AG04450 (cell line): ENCODE results near the gene KRTAP13-1. TPM values are rescaled to one million over a fixed set of nuclear protein-coding genes. Genes with fewer than 3 reads are reported as not detected.

Experiments
- CTCF ChIA-PET: fragments of 300-600, 350-600 bp; formaldehyde crosslinking; extraction: SDS; loops from one replicate; lab custom pipeline; 2022; ENCODE audit warnings: antibody characterized with exemption, inconsistent platforms; lab: Charles Lee
- POLR2A ChIA-PET: fragments of 350-600 bp; formaldehyde crosslinking; extraction: SDS; loops from one replicate; lab custom pipeline; 2021; ENCODE audit warnings: antibody characterized with exemption, inconsistent platforms; lab: Yijun Ruan, JAX
- DNase-seq: peaks from one replicate; pipeline ENCODE4 v3.0.0-alpha.2; 2011; ENCODE audit warnings: low read depth, low spot score
- H3K27ac ChIP-seq: one replicate; pipeline ENCODE4 v1.5.1; 2012; ENCODE audit warnings: low read depth, low read length, control low read depth
- H3K27me3 ChIP-seq: one replicate; pipeline ENCODE4 v1.6.0; 2012; ENCODE audit warnings: low read length; ENCODE audit not compliant: control insufficient read depth, insufficient read depth
- H3K4me3 ChIP-seq: 2 replicates; pipeline ENCODE4 v1.5.1; 2011; ENCODE audit warnings: mild to moderate bottlenecking, low read depth, low read length, control low read depth
- H3K9me3 ChIP-seq: 2 replicates; pipeline ENCODE4 v1.5.1; 2012; ENCODE audit warnings: low read length; ENCODE audit not compliant: control insufficient read depth, insufficient read depth
- CTCF ChIP-seq: IDR thresholded peaks from 2 replicates; pipeline ENCODE4 v1.5.1; 2011; ENCODE audit warnings: low read depth, low read length, control low read depth, inconsistent platforms
- polyA minus RNA-seq: library from RNA; depleted of rRNA, polyadenylated mRNA; stranded (reverse); fragments of >200 nt; gene quantifications from 2 replicates; pipeline ENCODE4 v1.2.3, GENCODE V29; 2011; rRNA and poly(A)+ RNA removed
- polyA plus RNA-seq: library from polyadenylated mRNA; depleted of rRNA; stranded (reverse); fragments of >200 nt; gene quantifications from 2 replicates; pipeline ENCODE4 v1.2.3, GENCODE V29; 2011; rRNA removed

KRTAP13-1 gene
- polyA plus RNA-seq (not detected in 2 replicates), polyA minus RNA-seq (not detected in 2 replicates)

- H3K9me3 ChIP-seq, result peaks cover 23% of the 10 kb centered on the region
- CTCF ChIA-PET, result no interaction called here
- no peaks in the 10 kb centered on the region for H3K27me3 ChIP-seq
- no peak within 1 kb of the TSS for H3K27ac ChIP-seq
- no peak for DNase-seq
- no peak within 1 kb of the TSS for H3K4me3 ChIP-seq
- POLR2A ChIA-PET, result no interaction called here
- no peak for TF ChIP-seq CTCF
These were observed at the start of gene KRTAP13-1 for GRCh38 chr21:30395731-30396130. KRTAP13-1 (plus strand) TSS chr21:30396031; CDS start chr21:30396087, 56 bp downstream.

DNA sequence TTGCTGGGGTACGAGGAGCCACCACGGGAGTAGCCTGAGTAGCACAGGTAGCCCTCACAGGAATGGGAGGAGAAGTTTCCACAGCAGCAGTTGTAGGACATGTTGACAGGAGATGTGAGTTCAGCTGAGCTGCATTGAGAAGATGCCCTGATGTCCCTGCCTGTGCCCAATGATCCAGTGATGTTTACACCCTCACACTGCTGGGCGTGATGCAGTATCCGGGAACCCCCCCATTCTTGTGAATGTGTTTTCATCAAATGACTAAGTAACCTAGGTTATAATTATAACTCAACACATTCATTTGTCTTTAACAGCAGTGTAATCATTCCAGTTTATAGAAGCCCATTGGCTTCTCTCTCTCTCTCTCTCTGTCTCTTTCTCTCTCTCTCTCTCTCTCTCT, 47.3 kb upstream of the KRTAP13-1 start, which contains the start of gene KRTAP23-1:
KRTAP23-1 (minus strand) TSS at position 101 of the 400 bp plus-strand sequence; CDS start at position 101, 0 bp downstream.
- Histone ChIP-seq H3K27ac (no peak within 1 kb of the TSS), H3K4me3 (no peak within 1 kb of the TSS), H3K27me3 (no peaks in the 10 kb centered on the region), H3K9me3 (peaks cover 15% of the 10 kb centered on the region)
- ChIA-PET CTCF (no interaction called here), POLR2A (no interaction called here)
- no peak for TF ChIP-seq CTCF
- no peak for DNase-seq

GRCh38 chr21:30349572-30349971, 46.3 kb upstream of the KRTAP13-1 start:
- ChIA-PET POLR2A (no interaction called here), CTCF (no interaction called here)
- no peak for DNase-seq
- Histone ChIP-seq H3K27me3 (no peaks in the 10 kb centered on the region), H3K27ac (no peak overlapping the region), H3K9me3 (peaks cover 6% of the 10 kb centered on the region), H3K4me3 (no peak overlapping the region)
- no peak for TF ChIP-seq CTCF

DNA sequence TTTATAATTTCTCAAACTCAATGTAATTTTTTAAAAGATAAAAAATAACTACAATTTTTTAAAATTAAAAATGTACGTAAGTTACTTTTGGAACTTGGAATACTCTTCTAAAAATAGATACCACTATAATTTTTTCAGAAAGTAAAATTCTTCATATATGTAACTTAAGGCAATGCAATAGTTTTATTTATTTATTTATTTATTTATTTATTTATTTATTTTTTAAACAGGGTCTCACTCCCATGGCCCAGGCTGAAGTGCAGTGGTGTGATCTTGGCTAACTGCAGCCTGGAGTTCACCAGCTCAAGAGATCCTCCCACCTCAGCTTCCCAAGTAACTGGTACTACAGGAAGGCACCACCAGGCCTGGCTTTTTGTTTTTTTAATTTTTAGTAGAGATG, 44.3 kb upstream of the KRTAP13-1 start:
- no peak overlapping the region for H3K4me3 ChIP-seq
- POLR2A ChIA-PET, result no interaction called here
- no peak for TF ChIP-seq CTCF
- peaks cover 6% of the 10 kb centered on the region for H3K9me3 ChIP-seq
- no peaks in the 10 kb centered on the region for H3K27me3 ChIP-seq
- CTCF ChIA-PET, result no interaction called here
- H3K27ac ChIP-seq, result no peak overlapping the region
- DNase-seq, result no peak

DNA sequence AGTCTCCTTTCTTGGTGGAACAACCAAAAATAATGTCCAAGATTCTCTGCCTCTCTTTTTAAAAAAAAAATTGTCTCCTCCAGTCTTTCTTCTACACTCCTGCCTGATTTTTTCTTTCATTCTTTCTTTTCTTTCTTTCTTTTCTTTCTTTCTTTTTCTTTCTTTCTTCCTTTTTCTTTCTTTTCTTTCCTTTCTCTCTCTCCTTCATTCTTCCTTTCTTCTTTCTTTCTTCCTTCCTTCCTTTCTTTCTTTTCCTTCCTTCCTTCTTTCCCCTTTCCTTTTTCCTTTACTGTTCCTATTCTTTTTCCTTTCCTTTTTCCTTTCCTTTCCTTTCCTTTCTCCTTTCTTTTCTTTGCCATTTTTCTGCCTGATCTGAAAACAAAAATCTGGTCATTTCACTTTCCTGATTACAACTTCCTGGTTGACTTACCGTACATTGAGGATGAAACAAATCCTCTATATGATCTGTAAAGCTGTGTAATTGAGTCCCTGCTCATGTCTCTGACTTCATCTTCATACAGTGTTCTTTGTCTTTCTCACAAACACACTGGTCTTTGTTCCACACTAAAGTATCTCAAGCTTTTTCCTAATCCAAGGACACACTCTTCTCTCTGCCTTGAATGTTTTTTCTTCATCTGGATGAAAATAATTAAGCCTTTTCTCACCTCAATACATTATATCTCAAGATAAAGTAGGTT, 41.4 kb upstream of the KRTAP13-1 start:
- Histone ChIP-seq H3K27me3 (no peaks in the 10 kb centered on the region), H3K27ac (no peak overlapping the region), H3K9me3 (peaks cover 4% of the 10 kb centered on the region; the same call in 1 of the 2 replicates), H3K4me3 (no peak overlapping the region)
- no peak for DNase-seq
- ChIA-PET POLR2A (no interaction called here), CTCF (no interaction called here)
- TF ChIP-seq CTCF, result no peak
